GM18499 (cell line): ENCODE results near the gene XPO4.
"Not testable (repeated sequence)": the region's sequence is repeated elsewhere in the genome, so short reads cannot be mapped to it uniquely, and the experiment has no call there.

Experiments
- ATAC-seq: cut with Tn5 transposase; IDR thresholded peaks from one replicate; pipeline ENCODE4 v1.9.1; 2021; ENCODE audit warnings: moderate number of reproducible peaks; ENCODE audit not compliant: insufficient read depth, unreplicated experiment

Gene XPO4

DNA sequence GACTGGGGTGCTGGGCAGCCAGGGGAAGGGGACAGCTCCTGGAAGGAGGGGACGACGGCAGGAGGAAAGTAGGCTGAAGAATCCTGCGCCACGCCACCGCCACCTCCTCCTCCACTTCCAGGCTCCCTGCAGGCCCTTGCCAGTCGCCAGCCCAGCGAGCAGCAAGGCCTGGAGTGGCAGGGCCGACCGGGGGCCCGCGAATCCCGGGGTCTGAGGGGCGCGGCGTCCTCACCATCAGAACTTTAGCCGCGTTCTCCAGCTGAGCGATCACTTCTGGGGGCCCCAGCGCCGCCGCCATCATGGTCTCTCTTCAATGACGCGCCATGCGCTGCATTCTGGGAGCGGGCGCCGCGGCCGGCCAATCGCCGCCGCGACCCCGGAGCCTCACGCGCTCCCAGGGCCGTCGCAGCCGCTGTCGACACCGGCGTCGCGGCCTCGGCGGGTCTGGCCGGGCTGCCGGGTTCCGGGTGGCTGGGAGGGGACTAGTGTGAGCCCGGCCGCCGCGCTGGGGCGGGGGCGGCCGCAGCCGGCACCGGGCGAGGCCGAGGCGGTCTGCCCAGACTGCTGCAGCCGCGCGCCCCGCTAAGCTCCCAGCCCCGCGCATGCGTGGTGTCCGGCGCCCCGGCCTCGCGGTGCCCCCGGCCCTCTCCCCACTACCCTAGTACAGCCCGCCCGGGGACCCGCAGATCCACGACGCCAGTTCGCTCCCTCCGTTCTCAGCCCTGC, at the start of gene XPO4:
Gene XPO4 (minus strand): TSS at position 309 of the 726 bp plus-strand sequence. CDS start 8 bp downstream, at position 301.
- ATAC-seq = peak; percentile 61

DNA sequence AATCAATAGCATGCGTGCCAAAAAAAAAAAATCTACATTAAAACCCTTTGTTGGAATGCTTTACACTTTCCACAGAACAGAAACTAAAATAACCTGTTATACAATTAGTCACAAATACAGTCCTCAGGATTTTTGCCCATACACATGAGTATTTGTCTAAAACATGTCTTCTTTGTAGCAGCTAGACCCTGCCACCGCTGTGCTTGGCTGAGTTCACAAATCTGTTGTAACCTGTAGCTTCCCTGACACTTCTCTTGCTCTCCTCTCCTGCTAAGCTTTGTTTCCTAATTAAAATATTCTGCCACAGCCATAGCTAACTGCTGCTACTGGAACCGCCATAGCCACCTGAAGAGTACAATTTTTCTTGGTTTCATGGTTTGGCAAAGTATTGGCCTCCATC, 45.5 kb upstream of the XPO4 start:
- not testable (repeated sequence) for ATAC-seq

DNA sequence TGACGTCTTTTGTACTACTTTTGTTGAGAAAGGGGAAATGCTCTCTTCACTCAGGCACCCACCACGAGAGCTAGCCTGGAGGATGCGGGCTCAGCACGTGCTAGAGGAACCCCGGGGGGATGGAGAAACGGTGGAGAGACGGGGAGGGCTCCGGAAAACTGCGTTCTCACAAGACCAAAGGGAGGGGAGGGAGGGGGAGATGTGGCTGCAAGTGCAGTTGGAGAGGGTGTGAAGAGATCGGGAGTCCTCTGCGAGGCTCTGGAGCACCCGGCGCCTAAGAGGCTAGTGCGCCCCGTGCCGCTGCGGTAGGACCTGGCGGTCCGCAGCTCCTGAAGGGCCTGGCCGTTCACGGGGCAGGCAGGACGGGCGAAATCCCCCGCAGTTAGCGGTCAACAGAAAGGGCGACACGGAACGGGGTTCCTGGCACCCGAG, 43.4 kb upstream of the XPO4 start:
- ATAC-seq = no peak

DNA sequence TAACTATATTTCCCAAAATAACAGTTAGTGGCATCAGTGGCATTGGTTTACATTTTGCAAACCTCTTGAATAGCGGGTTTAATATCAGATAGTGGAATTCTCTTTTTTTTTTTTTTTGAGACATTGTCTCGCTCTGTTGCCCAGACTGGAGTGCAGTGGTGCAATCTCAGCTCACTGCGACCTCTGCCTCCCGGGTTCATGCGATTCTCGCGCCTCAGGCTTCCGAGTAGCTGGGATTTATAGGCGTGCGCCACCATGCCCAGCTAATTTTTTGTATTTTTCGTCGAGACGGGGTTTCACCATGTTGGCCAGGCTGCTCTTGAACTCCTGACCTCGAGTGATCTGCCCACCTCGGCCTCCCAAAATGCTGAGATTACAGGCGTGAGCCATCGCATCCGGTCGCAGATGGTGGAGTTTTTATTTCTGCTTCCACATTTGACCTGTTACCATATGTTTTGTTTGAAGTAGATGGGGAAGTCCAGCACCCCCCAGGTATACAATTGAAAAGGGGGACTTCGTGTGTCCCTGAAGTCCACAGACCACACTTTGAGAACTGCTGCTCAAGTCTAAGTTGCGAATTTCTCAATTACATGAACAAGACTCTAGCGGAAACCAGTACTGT, 40.5 kb upstream of the XPO4 start:
- no peak for ATAC-seq

DNA sequence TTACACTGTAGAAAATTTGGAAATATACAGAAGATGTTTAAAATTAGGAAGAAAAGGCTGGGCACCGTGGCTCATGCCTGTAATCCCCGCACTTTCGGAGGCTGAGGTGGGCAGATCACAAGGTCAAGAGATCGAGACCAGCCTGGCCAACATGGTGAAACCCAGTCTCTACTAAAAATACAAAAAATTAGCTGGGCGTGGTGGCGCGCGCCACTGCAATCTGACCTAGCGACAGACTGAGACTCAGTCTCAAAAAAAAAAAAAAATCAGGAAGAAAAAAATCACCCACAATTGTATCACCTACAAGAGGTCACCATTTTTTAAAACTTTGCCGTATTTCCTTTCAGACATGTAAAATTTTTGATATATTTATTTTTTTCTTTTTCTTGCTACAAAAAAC, 38.0 kb upstream of the XPO4 start:
- not testable (repeated sequence) for ATAC-seq

DNA sequence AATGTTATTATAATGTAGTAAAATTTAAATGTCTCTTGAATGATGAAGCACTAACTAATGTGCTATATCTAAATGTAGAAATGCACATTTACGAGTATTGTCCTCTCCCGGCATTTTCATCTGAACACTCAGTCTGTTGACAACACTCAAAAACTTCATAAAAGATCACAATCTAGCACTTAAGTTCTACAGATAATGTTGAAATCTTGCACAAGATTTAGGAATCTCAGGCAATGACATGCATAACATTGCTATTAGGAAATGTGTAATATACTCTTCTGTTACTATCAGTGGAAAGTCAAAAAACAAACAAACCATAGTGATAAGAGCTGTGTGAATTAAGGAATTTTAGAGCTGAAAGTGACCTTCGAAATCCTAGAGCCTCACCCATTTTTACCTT, 37.5 kb upstream of the XPO4 start:
- no peak for ATAC-seq

DNA sequence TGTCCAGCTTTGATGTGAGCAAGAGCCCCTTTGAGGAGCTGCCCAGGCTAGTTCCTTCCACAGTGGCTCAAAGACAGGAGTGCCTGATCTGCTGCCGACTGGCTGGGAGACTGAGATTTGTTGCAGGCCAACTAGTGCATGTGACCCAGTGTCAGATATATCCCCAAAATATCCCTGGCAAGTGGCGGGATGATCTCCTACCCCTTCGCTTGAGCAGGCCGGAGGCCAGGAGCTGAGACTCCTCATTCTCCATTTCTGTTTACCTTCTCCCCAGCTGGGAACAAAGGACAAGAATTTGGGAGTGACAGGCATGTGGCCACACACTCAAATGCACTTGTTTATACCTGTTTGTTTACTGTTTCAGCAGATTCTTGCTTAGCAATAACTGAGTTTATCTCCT, 37.1 kb upstream of the XPO4 start:
- ATAC-seq = no peak

DNA sequence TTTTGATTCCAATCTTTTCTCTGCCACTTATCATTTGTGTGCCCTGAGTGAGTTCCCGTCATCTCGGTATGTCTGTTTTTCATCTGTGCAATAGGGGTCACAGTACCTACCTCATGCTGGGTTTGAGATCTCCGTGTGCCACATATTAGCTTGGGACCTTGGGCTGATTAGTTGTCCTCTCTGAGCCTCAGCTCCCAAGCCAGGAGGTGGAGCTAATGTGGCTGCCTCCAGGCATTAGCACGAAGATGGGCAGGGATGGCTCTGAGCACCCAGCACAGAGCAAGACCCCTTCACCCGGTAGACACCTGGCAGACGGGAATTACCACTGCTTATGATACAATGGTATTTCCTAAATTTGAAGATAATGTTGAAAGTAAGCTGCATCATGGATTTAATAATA, 35.8 kb upstream of the XPO4 start:
- no peak for ATAC-seq

DNA sequence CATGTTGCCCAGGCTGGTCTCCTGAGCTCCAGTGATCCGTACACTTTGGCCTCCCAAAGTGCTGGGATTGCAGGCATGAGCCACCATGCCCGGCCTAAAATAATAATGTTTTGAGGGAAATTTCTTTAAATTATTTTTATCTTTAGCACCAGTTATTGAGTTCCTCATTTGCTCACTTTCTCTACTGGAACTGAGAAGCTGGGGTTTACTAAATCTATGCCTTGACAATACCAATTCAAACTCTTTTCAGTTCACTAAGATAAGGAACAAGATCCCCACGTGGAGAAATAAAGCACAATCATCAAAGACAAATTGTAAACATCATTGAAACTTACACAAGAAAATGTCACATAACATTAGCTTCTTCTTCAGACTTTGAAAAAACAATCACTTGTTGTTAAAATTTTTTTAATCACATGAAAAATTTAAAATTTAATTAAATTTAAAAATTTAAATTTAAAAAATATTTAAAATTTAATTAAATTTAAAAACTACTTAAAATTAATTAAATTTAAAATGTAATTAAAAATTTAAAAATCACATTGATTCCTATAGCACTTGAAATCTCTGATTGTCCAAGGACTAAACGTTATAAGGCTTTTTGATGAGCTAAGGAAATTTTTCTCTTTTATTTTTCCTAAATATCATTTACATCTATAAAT, 25.2 kb upstream of the XPO4 start:
- ATAC-seq = no peak

DNA sequence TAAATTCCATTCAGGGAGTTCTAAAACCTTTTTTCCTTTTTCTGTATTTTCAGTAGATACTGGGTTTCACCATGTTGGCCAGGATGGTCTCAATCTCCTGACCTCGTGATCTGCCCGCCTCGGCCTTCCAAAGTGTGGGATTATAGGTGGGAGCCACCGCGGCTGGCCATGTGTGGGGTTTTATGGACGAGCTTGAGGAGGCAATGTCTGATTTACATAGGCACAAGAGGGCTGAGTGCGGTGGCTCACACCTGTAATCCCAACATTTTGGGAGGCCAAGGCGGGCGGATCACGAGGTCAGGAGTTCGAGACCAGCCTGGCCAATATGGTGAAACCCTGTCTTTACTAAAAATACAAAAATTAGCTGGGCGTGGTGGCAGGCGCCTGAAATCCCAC, 22.8 kb upstream of the XPO4 start:
- ATAC-seq = not testable (repeated sequence)

DNA sequence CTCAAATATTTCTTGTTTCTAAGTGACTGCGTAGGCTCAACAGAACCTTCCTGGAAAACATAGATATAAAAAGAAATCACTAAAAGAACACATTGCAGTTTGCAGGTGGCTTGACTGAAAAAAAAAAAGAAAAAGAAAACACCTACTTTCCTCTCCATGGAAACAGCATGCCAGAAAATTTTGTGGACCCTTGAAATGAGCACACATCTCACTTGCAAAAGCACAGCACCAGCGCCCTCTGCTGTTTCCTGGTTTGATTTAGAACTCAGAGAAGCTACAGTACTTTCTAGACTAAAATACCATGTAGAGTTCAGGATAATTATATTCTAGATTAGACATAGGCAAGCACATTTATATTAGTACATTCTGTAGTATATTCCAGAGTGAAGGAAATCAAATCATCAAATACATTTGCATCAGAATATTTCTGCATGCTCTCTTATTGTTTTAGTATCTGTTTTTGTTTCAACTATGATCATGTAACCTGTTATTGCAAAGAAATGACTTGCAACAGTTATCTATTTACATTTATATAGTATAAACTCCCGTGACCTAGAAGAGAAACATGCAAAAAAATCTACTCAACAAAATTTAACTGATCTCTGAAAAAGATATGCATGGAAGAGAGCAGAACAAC, 22.3 kb upstream of the XPO4 start:
- ATAC-seq = no peak

DNA sequence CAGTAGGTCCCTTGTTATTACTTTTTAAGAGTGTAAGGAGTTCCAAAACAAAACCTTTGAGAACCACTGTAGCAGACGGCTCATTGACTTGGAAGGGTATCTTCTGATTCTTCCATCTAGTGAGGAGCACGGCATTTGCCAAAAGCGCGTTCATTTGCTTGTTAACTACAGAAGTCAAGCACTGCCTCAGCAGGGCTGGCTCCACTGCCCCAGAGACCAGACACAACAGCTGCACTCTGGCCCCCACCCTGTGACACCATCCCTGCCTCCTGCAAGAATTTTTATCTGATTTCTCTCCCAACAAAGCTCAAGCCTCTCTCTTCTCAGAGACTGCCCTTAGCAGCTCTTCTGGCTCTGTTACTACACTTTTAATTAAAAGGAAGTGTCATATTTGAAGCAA, 20.7 kb upstream of the XPO4 start:
- ATAC-seq = no peak

DNA sequence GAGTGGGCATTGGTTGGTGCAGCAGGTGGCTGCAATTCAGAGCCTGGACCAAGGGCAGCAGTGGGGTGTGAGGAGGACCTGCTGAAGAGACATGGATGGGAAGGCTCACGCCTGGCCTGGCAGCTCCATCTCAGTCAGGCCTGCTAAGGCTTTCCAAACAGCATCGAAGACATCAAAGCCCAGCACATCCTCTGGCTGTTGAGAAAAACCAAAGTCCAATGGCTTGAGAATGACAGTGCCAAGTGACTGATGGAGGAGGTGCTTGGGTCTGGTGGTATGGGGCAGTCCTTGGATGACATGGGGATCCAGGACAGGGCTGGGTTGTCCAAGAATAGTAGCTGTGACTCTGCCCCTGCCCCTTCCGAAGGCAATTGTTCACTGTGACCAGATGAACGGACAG, 19.0 kb upstream of the XPO4 start:
- no peak for ATAC-seq

DNA sequence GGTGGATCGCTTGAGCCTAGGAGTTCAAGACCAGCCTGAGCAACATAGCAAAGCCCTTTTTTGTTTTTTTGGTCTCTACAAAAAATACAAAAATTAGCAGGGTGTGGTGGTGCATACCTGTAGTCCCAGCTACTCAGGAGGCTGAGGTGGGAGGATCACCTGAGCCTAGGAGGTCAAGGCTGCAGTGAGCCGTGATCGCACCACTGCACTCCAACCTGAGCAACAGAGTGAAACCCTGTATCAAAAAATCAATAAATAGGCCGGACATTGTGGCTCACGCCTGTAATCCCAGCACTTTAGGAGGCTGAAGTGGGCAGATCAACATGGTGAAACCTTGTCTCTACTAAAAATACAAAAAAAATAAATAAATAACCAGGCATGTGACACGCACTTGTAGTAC, 13.1 kb upstream of the XPO4 start:
- ATAC-seq = not testable (repeated sequence)

DNA sequence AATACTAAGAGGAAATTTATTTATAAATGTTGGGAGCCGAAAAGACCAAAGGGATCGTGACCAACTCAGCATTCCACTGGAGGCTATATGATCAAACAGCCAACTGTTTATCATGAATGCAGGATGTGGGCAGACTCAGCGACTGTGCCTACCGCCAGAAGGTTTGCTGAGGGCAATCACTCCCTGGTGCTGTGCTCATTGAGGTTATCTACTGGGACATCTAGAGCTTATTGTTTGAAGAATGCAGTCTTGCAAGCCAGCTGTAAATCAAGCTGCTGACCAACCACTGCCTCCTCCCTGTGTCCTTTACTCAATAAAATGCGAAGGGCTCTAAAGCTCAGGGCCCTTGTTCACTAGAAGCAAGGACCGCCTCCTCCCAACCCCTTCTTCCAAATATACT, 8.5 kb upstream of the XPO4 start:
- ATAC-seq = no peak

DNA sequence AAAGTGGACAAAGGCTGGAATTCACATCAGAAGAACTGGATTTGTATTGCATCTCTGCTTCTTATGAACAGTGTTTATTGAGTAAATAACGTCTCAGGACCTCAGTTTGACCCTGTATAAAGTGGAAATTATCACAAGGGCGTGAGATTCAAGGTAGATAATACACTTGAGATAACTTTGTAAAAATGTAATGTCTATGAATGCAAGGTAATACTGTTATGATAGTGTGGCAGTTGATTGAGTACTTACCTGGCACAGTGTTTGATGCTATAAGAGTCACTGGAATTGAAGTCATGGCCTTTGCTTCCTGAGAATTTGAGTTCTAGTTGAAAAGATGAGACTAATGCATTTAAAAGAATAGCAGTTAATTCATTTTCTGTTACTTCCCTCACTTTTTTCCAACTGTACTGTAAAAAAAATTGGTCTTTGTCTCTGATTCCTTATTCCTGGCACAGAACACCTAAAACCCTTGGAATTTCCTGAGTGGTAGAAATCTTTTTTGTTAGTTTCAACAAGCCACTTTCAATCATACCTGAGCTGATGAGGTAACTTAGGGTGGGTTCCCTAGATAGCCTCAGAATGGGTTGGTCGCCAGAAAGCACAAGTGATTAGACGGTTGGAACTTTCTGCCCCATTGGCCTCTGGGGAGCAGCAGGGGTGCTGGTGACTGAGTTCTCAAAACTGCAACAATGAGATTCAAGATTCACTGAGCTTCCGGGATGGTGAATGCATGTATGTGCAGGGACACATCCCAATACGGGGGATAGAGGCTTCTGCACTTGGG, 6.4 kb upstream of the XPO4 start:
- ATAC-seq = no peak

DNA sequence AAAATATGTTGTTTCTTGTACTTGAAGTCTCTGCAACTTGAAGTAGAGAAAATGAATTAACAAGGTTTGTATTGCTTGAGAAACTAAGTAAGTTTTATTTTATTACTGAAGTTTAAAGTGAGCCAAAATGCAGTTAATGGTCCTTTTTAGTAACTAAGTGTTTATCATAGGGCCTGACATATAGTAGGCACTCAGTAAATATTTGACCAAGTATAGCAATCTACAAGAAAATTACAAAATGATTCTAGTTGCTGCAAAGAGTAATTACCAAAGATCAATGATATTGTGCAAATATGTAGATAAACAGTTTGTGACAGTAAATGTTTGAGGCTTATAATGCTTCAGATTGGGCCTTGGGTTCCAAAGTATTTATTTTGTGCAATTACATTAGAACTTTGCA, 2.4 kb upstream of the XPO4 start:
- no peak for ATAC-seq

DNA sequence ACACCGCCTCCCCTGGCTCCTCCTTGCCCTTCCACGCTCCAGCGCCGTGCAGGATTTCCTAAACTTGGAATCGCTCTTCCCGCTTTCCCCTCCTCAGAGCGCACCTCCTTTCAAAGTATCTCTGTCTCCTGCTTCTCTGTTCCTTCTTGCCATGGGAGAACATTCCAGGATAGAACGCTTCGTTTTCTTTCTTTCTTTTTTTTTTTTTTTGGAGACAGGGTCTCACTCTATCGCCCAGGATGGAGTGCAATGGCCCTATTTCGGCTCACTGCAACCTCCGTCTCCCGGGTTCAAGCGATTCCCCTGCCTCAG, 574 bp upstream of the XPO4 start:
- ATAC-seq = no peak

DNA sequence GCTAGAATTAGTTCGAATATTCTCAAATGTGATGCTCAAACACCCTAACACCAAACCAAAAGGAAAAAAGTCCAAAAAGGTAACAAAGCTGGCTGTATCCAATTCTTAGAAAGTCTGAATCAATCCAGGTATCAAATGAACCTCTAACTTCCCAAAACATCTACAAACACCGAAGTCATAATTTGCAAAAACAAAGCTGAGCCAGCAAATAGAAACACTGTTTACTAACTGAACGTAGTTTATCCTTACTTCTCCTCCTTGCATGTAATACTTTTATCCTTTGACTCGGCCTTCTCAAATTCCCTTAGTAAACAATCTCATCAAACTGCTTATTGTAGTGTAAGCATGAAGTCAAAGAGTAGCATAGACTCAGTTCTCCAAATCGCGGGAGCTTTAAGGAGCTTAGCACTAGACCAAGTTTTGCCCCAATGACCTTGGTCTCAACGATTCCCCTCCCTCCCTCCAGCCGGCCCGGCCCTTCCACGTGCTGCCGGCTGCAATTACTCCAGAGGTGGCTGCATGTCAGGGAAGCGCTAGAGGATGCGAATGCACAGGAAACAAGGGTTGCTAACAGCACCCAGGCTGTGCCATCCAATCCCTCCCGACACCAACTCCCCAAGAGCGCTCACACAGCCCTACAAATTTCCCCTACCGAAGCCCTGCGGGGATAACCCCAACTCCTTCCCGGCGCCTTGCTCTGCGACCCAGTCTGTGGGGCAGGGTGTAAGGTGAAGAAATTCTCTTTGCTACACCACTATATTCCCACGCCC, 693 bp downstream of the XPO4 start:
- ATAC-seq = peak; percentile 17

DNA sequence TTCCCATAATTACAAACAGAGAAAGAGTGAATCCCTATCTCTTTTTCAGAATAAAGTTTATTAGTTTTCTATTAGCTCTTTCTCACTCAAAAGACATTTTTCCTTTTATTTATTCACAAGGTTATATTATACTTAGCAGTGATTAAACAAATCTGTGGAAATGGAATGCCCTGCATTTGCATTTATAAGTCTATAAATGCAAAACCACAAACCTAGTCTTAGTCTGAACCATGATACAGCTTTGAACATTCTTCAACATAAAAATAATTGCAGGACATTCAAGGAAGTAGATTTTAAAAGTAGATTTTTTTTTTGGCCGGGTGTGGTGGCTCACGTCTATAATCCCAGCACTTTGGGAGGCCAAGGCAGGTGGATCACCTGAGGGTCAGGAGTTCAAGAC, 8.3 kb downstream of the XPO4 start:
- no peak for ATAC-seq
